HG03575 (cell line): ENCODE data around the gene DAPK1.

ENCODE experiments used
- ATAC-seq: cut with Tn5 transposase; IDR thresholded peaks from one replicate; pipeline ENCODE4 v1.9.1; 2021; ENCODE audit not compliant: unreplicated experiment, insufficient number of reproducible peaks, low FRiP score; ENCODE audit errors: extremely low read depth

The DAPK1 gene

DNA sequence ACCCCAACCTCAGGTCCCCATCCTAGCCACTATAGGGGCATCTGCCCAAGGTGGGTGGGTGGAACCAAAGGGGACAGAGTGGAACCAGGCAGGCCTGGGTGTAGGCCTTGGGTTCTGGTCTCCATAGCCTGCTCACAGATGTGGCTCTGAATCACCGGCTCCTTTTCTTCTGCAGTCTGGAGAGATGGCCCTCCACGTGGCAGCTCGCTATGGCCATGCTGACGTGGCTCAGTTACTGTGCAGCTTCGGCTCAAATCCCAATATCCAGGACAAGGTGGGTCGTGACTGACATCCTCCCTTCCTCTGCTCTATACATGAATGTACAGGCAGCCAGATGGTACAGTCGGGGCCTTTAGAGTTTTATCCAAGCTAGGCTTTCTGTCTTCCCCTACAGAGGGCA is 150.9 kb downstream of the DAPK1 start:
- ATAC-seq, result no peak

DNA sequence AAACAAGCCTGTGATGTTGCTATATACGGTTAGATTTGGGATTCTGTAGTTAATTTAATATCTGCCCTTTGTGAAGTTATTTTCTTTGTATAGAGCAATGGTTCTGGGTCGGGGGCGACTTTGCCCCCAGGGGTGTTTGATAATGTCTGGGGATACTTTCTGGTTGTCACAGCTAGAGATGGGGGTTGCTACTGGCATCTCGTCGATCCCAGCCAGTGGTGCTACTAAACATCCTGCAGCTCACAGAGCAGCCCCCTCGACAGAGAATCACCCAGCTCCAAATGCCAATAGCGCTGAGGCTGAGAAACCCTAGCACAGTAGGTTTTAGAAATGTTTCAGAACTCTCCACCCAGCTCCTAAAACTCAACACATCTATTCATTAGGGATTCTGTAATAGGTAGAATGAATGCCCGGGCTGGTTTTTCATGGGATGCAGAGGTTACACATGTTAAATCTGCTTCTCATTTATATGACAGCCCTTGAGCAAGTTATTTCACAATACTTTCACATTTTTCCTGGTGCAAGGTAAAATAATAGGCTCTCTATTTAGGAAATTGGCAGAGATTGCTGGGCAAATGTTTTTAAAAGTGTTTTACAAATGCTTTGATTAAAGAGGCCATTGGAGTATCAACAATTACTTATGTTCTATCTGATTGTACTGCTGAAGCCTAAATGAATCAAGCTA is 153.1 kb downstream of the DAPK1 start:
- no peak for ATAC-seq

DNA sequence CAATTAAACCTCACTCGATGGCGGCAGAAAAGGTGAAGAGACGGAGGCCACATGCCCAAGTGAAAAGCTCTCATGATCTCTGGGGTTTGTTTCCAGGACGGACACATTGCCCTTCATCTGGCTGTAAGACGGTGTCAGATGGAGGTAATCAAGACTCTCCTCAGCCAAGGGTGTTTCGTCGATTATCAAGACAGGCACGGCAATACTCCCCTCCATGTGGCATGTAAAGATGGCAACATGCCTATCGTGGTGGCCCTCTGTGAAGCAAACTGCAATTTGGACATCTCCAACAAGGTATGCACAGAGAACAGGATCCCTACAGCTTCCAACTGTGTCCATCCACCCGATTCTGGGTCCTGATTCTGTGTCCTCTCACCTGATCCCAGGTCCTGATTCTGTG is 153.8 kb downstream of the DAPK1 start:
- ATAC-seq, result no peak

DNA sequence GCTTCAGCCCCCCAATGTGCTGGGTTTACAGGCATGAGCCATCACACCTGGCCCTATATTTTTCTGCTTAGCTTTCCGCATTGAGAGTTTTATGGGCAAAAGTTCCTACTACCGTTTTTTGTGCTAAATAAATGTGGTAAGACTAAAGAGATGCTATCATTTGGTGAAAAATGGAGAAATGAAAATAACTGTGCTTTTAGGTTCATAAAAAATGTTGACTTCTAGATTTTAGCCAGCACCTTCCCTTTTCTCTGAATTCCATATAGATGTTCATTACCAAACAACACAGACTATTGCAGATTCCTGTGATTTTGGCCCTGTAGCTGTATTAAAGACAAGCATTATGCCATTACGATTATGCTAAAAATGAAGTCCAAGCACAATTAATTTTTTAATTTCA is 156.3 kb downstream of the DAPK1 start:
- no peak for ATAC-seq

DNA sequence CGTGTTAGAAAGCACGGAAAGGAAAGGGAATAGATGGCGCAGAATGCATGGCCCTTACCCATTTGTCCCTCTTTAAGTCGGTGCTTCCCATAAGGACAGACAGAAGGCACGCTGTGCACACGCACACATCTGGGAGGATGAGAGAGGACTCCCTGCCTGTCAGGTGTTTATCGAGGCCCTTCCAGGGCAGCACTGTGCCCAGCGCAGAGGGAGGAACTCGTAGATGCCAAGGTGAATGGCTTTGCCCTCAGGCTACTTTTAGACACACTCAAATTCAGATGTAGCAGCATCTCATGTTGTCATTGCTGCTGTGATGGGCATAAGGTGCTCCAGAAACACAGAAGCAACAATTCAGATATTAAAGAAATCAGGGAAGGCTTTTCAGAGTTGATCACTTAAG is 158.1 kb downstream of the DAPK1 start:
- no peak for ATAC-seq

DNA sequence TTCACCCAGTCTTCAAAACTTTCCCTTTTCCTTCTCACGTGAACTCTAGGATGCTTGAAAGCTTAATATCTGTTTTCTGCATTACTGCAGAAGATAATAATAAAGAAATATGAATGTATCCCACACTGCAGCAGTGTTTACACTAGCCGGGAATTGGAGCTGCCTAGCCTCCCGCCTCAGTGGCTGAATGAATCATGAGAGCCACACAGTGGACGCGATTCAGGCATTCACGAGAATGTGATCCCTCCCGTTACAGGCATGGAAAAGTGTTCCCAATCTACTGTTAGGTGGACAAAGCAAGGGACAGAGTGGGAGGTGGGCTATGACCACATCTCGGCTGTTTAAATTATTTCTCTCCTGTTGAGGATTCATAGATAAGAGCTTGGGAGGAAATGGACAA is 158.8 kb downstream of the DAPK1 start:
- ATAC-seq, result no peak

DNA sequence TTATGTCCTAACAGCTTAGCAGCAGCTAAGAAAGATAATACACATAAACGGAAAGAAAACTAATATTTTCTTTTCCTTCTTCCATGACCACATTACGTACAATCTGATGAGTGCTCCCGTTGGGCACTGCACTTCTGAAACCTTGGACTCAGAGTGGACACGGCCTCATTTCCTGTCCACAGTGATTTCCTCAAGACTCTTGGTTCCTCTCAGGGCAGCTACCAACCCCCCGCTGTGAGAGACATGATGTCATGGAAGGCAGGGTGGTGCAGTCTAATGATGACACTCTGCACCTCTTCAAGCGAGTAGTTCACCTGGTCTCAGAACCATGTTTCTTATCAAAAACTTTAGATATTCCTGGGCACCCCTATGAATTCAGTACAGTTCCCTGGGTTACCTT is 159.5 kb downstream of the DAPK1 start:
- ATAC-seq, result no peak

DNA sequence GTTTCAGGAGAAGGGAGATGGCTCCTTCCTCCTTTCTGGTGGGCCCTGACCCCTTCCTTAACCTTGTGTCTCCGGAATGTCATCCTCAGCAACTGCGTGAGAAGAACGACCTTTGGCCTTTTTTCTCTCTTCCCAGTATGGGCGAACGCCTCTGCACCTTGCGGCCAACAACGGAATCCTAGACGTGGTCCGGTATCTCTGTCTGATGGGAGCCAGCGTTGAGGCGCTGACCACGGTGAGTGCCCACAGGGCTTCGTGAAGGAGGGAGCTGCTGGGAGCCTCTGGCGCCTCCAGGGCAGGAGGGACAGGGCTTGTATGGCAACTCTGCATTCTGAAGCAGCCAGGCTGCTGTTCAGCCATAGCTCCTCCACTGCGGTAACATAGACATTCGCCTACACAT is 160.2 kb downstream of the DAPK1 start:
- ATAC-seq, result no peak

DNA sequence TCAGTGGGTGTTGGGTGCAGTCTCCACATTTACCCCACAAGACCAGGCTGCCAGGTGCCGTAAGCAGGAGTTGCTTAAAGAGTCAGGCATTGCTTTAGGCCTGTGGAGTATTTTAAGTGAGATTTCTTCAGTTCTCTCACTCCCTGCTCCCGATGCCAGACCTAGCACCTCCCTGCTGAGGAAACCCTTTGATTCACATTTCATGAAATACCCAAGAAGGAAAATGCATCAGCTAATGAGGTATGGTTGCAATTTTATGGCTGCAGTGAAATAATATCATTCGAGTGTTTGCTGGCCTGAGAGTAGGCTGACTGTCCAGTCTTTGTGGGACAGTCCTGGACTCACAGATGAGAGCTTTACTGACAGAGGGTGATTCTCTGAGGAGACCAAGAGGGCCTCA is 160.8 kb downstream of the DAPK1 start:
- ATAC-seq, result no peak

DNA sequence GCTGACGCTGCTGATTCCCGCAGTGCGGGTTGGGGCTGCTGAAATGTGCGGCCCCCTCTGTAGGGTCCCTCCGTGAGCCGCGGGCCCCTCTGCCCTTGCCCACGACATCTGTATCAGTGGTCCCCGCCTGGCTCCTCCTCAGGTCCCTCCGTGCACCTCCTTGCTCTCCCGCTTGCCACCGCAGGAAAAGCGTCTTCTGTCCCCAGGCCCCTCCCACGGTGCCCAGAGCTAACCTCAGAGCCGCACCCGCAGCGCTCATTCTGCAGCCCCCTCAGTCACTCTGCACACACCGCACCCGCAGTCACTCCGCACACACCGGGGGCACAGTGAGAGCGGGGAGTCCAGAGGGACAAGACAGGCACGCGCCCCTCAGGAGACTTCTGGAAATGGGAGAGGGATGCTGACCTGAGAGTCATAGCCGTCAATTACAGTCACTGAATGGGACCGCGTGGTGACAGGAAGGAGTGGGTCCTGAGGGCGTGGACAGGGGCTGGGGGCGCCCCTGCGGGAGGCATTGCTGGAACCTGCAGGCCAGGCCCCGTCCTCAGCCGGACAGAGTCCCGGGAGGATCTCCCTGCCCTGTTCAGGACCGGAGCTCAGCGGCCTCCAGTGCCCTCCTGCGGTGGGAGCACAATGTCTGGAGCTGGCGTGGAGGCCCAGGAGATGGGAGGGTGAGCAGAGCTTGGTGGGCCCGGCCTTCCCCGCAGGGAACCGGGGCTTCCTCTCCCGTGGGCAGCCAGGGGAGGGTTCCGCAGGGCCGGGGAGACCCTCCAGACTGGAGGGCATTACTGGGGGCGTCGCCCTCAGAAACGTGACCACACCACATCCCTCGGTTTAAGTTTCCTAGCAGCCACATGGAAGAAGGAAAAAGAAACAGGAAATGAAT is 162.1 kb downstream of the DAPK1 start:
- ATAC-seq, result no peak

DNA sequence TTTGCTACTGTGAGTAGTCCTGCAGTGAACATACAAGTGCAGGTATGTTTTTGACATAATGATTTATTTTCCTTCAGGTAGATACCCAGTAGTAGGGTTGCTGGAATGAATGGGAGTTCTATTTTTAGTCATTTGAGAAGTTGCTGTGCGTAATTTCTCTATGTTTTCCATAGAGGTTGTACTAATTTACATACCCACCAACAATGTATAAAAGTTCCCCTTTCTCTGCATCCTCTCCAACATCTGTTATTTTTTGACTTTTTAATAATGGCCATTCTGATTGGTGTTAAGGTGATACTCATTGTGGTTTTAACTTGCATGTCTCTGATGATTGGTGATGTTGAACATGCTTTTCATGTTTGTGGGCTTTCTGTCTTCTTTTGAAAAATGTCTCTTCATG is 163.6 kb downstream of the DAPK1 start:
- ATAC-seq, result no peak

DNA sequence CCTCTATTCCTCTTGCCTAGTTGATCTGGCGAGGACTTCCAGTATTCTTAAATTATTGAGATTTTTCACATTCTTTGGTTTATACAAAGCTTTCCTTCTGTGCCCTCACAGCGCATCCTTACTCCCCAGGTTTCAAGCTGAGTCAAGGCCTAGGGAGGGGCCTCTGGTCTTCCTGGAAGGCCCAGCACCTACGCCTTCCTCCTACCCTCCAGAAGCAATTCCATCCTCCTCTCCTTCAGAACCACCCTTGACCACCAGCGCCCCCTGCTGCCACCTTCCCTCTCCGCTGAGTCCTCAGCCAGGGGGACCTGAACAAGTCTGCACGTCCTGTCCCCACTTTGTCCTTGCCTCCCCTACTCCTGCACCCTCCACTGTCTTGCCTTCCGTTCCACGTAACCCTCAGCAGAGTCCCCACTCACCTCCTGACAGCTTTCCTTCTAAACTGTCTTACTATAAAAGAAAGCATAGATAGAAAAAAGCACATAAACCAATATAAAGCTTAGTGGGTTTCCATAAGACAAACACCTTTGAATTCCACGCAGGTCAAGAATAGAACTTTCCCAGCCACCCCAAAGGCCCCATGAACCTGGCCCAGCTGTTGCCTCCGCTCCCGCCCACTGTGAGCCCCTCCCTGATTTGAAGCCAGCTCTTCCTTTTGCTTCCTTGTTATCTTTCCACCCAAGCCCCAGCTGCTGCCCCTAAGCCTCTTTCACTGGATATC is 165.3 kb downstream of the DAPK1 start:
- no peak for ATAC-seq

DNA sequence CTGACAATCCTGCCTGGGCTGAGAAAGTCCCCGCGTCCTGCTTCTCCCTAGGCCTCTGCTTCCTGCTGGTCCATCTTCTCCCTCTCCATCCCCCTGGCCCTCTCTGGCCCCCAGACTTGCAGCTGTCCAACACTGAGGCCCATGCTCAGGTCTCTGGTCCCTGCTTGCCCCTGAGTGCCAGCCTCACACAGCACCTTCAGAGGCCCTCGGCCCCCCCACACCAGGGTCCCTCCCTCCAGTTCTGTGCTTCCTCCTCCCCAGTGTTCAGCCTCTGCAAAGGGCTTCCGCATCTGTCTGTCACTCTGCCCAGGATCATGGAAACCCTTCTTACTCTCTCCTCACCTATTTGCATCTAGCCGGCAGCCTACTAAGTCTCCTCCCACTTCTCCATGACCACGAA is 165.9 kb downstream of the DAPK1 start:
- ATAC-seq, result no peak

DNA sequence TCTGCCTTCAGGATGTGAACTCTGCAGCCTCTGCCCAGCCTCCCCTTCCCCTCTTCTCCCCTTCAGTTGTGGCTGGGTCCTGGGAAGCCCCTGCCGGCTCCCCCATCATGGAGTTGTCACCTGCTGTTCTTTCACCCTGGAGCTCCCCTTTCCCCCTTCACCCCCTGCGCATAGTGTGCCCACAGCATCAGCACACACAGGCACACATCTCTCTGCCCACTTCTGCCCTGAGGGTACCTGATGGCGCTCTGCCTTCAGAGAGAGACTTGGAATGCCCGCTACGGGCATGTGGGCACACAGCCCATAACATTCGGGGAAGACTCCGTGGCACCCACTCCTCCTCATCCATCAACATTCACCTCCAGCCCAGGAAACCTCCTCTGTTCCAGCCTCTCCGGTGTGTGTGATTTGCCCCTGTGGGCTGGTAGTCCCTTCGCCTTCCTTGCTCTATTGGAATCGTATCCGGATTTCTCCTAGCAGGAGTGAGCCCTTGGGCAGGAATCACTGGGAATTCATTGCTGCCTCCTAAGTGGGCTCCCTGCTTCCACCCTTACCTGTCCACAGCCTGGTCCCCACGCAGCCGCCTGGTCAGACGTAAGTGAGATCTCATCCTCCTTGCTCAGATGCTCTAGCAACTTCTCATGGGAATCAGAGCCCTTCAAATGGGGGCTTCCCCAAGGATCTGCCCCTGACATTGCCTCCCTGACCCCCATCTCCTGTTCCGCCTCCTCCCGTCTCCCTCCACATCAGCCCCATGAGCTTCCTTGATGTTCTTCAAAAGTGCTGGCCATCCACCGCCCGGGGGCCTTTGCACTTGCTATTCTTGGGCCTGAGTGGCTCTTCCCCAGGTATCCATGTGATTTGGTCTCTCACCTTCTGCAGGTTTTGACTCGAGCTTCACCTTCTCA is 166.7 kb downstream of the DAPK1 start:
- ATAC-seq, result no peak

DNA sequence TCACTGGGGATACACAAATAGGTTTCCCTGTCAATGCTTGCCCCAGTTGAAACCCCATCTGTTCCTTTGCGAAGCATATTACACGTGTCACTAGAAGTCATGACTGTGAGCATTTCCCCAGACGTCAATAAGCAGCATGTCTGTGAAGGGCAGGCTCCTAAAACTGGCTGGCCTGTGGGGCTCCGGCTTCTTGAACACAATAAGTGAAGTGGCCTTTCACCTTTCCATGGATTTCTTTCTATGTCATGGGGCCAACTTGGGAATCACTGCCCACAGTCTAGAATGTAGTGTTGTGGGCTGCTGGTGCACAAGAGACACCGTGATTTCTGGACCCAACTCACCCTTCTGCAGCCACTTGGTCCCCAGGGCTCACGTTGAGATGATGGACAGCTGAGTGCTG is 167.8 kb downstream of the DAPK1 start:
- no peak for ATAC-seq

DNA sequence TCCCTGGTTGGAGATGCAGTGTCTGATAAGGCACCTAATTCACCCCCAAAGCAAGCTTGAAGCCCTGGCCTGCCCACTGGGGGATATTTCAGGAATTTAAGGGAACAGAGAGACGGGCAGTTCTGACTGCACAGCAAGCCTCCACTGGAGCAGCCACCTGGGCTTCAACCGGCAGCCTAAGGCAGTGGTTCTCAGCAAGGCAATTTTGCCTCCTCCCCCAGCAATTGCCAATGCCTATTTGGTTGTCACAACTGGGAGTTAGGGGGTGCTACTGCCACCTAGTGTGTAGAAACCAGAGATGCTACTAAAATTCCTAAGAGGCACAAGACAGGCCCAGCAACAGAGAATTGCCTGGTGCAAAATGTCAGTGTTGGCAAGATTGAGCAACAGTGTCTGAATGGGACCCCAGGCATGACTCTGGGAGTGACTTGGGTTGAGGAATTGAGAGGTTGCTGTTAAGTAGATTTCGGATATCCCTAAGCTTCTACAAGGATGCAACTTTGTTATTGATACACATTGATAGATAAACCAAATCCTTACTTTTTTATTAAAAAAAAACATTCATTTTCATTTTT is 169.6 kb downstream of the DAPK1 start:
- no peak for ATAC-seq

DNA sequence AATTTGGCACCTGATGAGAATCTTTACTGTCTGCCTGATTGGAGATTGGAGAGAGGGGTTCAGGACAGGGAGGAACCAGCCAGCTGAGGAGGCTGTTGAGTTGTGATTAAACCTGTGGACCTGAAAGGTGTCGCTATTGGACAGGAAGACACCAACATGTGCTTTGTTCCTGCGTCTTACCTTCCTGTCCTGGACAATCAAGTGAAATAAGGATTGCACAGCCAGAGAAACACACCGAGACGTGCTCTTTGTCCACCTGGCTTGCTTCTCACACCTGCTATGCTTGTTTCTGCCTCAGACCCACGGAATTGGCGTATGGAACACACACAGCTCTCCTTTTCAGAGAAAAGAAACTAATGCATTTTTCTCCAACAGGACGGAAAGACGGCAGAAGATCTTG is 170.6 kb downstream of the DAPK1 start:
- no peak for ATAC-seq

DNA sequence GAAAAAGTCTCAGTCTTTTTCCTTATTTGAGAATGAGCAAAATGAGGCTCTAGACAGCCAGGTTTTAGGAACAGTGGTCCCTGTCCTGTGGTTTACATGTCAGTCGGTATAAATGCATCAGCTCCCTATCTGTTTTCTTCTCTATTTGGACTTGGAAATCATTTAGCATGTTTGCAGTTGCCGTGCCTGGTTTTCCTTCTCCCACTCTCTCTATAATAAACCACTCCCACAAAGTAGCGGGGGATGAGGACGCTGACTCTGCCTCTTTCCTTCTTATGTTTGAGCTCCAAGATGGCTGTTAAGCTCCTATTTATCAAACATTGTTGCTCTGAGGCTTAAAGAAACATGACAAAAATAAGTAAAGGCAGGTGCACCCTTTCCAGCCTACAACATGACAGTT is 171.1 kb downstream of the DAPK1 start:
- no peak for ATAC-seq
